K562 (cell line): ENCODE data around the gene MAPK4. TPM values are rescaled to one million over a fixed set of nuclear protein-coding genes. Genes with fewer than 3 reads are reported as not detected.
"Not testable (repeated sequence)": the region's sequence is repeated elsewhere in the genome, so short reads cannot be mapped to it uniquely, and the experiment has no call there.

Experiments
- ATAC-seq: fragments of 200-7000 bp; cut with Tn5 transposase; 3 replicates; pipeline ENCODE4 v1.9.1; 2020; ENCODE audit warnings: moderate library complexity
- BruUV-seq: library from RNA; stranded (reverse); fragments of 400-500 nt; replicated peaks from 2 replicates; lab custom pipeline; 2021; lab: Mats Ljungman, UMichigan
- CTCF ChIA-PET: fragments of 300-600 bp; formaldehyde crosslinking; extraction: SDS; loops from one replicate; lab custom pipeline; 2021; ENCODE audit warnings: low intra/inter-chr PET ratio; lab: Yijun Ruan, JAX
- POLR2A ChIA-PET: fragments of 300-600, 350-650 bp; sonication (Branson Sonifier 250); formaldehyde crosslinking; extraction: SDS; loops from one replicate; lab custom pipeline; 2021; ENCODE audit warnings: antibody characterized with exemption, inconsistent platforms; lab: Yijun Ruan, JAX
- DNase-seq, 4 experiments: peaks; one replicate each; pipeline versions ENCODE4 v3.0.0 to v3.0.0-alpha.2; 2011 to 2018; ENCODE audit warnings: low spot score in 3 of 4, mixed read lengths in 3 of 4; ENCODE audit errors: extremely low read depth in 1 of 4
- FAIRE-seq: peaks from 2 replicates; lab custom pipeline; 2011; peaks lifted over from hg19 to GRCh38; lab: Jason Lieb, UNC
- H2AFZ ChIP-seq: 2 replicates; pipeline ENCODE4 v1.6.0; 2011; ENCODE audit warnings: low read depth, low read length, control low read depth, inconsistent platforms
- H3K27ac ChIP-seq: fragments of 200-600 bp; 3 replicates; pipeline ENCODE4 v1.8.0; 2011; ENCODE audit warnings: low read depth, mild to moderate bottlenecking, control low read depth, inconsistent platforms, low read length, moderate library complexity, mixed read lengths; ENCODE audit errors: extremely low read depth
- H3K27me3 ChIP-seq, 2 experiments: fragments of 300-600 bp in 1 of 2; 2 replicates in 1 of 2; 3 replicates in 1 of 2; pipeline versions ENCODE4 v1.6.0 to v1.8.0; 2011; ENCODE audit warnings: inconsistent platforms in 2 of 2, low read length in 2 of 2, mild to moderate bottlenecking in 1 of 2, mixed read lengths in 1 of 2, moderate library complexity in 1 of 2; ENCODE audit not compliant: control insufficient read depth in 2 of 2, insufficient read depth in 2 of 2
- H3K36me3 ChIP-seq: fragments of 300-600 bp; 3 replicates; pipeline ENCODE4 v1.8.0; 2011; ENCODE audit warnings: mild to moderate bottlenecking, low read length, inconsistent platforms; ENCODE audit not compliant: control insufficient read depth, insufficient read depth
- H3K4me1 ChIP-seq, 2 experiments: fragments of 200-600 bp in 1 of 2; replicated peaks in 1 of 2; 2 replicates in 1 of 2; 3 replicates in 1 of 2; pipeline versions ENCODE4 v1.5.1 to v1.8.0; 2011; ENCODE audit warnings: inconsistent platforms in 2 of 2, low read length in 2 of 2, mild to moderate bottlenecking in 1 of 2, mixed read lengths in 1 of 2, moderate library complexity in 1 of 2; ENCODE audit not compliant: control insufficient read depth in 2 of 2, insufficient read depth in 2 of 2
- H3K4me2 ChIP-seq: 2 replicates; pipeline ENCODE4 v1.6.1; 2011; ENCODE audit warnings: low read length, control low read depth, inconsistent platforms, mixed read lengths; ENCODE audit not compliant: insufficient read depth
- H3K4me3 ChIP-seq: fragments of 200-600 bp; sonication (generic), shearing (Covaris generic); 2 replicates; pipeline ENCODE4 v1.5.1; 2016; ENCODE audit warnings: control low read depth, inconsistent platforms
- H3K79me2 ChIP-seq: fragments of 200-600 bp; 3 replicates; pipeline ENCODE4 v1.8.0; 2011; ENCODE audit warnings: low read length, inconsistent platforms; ENCODE audit not compliant: control insufficient read depth, insufficient read depth
- H3K9ac ChIP-seq, 2 experiments: 2 replicates each; pipeline versions ENCODE4 v1.6.0 to v1.6.1; 2011; ENCODE audit warnings: low read depth in 2 of 2, low read length in 2 of 2, control low read depth in 1 of 2, inconsistent platforms in 1 of 2, mild to moderate bottlenecking in 1 of 2, mixed read lengths in 1 of 2; ENCODE audit not compliant: insufficient read depth in 1 of 2
- H3K9me1 ChIP-seq: one replicate; pipeline ENCODE4 v1.6.0; 2011; ENCODE audit warnings: inconsistent platforms, mild to moderate bottlenecking, low read length, moderate library complexity; ENCODE audit not compliant: control insufficient read depth, insufficient read depth
- H3K9me3 ChIP-seq: replicated peaks from 2 replicates; pipeline ENCODE4 v1.5.1; 2011; ENCODE audit warnings: low read depth, low read length, inconsistent platforms; ENCODE audit not compliant: control insufficient read depth, insufficient read depth
- H4K20me1 ChIP-seq: replicated peaks from 2 replicates; pipeline ENCODE4 v1.6.1; 2011; ENCODE audit warnings: low read length, inconsistent platforms, mixed read lengths; ENCODE audit not compliant: control insufficient read depth, insufficient read depth
- WGBS: fragments of 100-300 bp; shearing (Covaris generic); methylation state at CpG from one replicate; pipeline ENCODE4 v1.1.6; 2016; ENCODE audit warnings: low coverage, mixed read lengths; ENCODE audit not compliant: insufficient coverage; ENCODE audit errors: missing lambda C conversion rate; 5-methylcytosine and 5-hydroxymethylcytosine counted together
- in situ Hi-C: fragments of 300-500 bp; cut with MboI; formaldehyde crosslinking; loops from 4 replicates; pipeline ENCODE4 v1.15.0; 2018; ENCODE audit warnings: inconsistent platforms, mixed read lengths
- intact Hi-C: fragments of 100-400 bp; cut with micrococcal nuclease; formaldehyde crosslinking; loops from 2 replicates; pipeline ENCODE4 v1.14.2; 2022
- polyA plus RNA-seq, 8 experiments: library from polyadenylated mRNA; depleted of rRNA in 4 of 8; stranded (reverse) in 5 of 8; unstranded in 3 of 8; fragments of >200 nt; fragmentation: Nextera tagmentation in 2 of 8; fragmentation: Illumina TruSeq in 1 of 8; extraction: Ambion mirVana in 2 of 8; extraction: Trizol in 1 of 8; gene quantifications; 2 replicates each; pipeline versions ENCODE4 v1.2.1 to v1.2.3, GENCODE V29; 2011 to 2014; ENCODE audit warnings: inconsistent platforms in 1 of 8, missing spikeins in 1 of 8
- total RNA-seq, 7 experiments: library from RNA; depleted of rRNA in 6 of 7; stranded (reverse); fragments of >200 nt in 6 of 7; fragmentation: Illumina TruSeq in 2 of 7; extraction: Trizol in 2 of 7; gene quantifications; 2 replicates each; pipeline versions ENCODE4 v1.2.1 to v1.2.3, GENCODE V29; 2011 to 2021; ENCODE audit warnings: low replicate concordance in 1 of 7
- TF ChIP-seq, protein P1 (sequence below): fragments of 250-450 bp; sonication (Bioruptor Pico); IDR thresholded peaks from 2 replicates; pipeline ENCODE4 v1.8.0; 2022; ENCODE audit warnings: inconsistent platforms

The MAPK4 gene
- total and polyA plus RNA-seq, 9 of the 15 experiments (the other 6 are each of a cell fraction or from before 2014, with no cell fraction given), result not detected

- Histone ChIP-seq H3K4me3 (no peak overlapping the region), H4K20me1 (no peaks in the 10 kb centered on the region), H3K36me3 (no peaks in the 10 kb centered on the region), H3K4me1 (no peaks in the 10 kb centered on the region), H3K9ac (no peak overlapping the region), H3K9me1 (no peaks in the 10 kb centered on the region), H3K27me3 (no peaks in the 10 kb centered on the region), H3K9me3 (no peaks in the 10 kb centered on the region), H3K27ac (no peak overlapping the region), H2AFZ (no peak overlapping the region), H3K79me2 (no peaks in the 10 kb centered on the region), H3K4me2 (no peak overlapping the region)
- no TSS peak for BruUV-seq
- DNase-seq, result no peak
- CTCF ChIA-PET, result no interaction called here
- TF ChIP-seq, protein P1, sequence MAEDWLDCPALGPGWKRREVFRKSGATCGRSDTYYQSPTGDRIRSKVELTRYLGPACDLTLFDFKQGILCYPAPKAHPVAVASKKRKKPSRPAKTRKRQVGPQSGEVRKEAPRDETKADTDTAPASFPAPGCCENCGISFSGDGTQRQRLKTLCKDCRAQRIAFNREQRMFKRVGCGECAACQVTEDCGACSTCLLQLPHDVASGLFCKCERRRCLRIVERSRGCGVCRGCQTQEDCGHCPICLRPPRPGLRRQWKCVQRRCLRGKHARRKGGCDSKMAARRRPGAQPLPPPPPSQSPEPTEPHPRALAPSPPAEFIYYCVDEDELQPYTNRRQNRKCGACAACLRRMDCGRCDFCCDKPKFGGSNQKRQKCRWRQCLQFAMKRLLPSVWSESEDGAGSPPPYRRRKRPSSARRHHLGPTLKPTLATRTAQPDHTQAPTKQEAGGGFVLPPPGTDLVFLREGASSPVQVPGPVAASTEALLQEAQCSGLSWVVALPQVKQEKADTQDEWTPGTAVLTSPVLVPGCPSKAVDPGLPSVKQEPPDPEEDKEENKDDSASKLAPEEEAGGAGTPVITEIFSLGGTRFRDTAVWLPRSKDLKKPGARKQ (CRISPR knock-in tag), result no peak
- POLR2A ChIA-PET, result no interaction called here
- WGBS, result 0% methylated on average over 5 of the region's 5 CpGs
- in situ Hi-C loops (no loop called here), intact Hi-C loops (no loop called here)
- ATAC-seq, result no peak
- FAIRE-seq, result no peak
Measured at GRCh38 chr18:50528806-50529205, 31.1 kb upstream of the MAPK4 start.

GRCh38 chr18:50533822-50534221 is 26.1 kb upstream of the MAPK4 start:
- CTCF ChIA-PET, FAIRE-seq, intact Hi-C loops: not testable (repeated sequence)

GRCh38 chr18:50544476-50544875 is 15.4 kb upstream of the MAPK4 start:
- CTCF ChIA-PET, intact Hi-C loops, H3K4me3 ChIP-seq, H4K20me1 ChIP-seq, FAIRE-seq, H3K9me3 ChIP-seq, POLR2A ChIA-PET, H3K9ac ChIP-seq, ATAC-seq, H3K27ac ChIP-seq, BruUV-seq, H3K9me1 ChIP-seq, H3K36me3 ChIP-seq, H2AFZ ChIP-seq, H3K79me2 ChIP-seq, in situ Hi-C loops, DNase-seq, H3K4me1 ChIP-seq, H3K4me2 ChIP-seq: not testable (repeated sequence)
- peaks cover 0 to 16% of the 10 kb centered on the region in 2 experiments; a peak in 3 of 5 replicates for H3K27me3 ChIP-seq
- 0% methylated on average over 4 of the region's 4 CpGs for WGBS

More at GRCh38 chr18:50533822-50534221, 26.1 kb upstream of the MAPK4 start:
- H3K4me2 ChIP-seq, H3K27ac ChIP-seq, ATAC-seq, H2AFZ ChIP-seq, H3K4me3 ChIP-seq, H3K9ac ChIP-seq, in situ Hi-C loops, H3K27me3 ChIP-seq, POLR2A ChIA-PET, DNase-seq, H3K79me2 ChIP-seq, H3K9me3 ChIP-seq, BruUV-seq, H4K20me1 ChIP-seq, H3K36me3 ChIP-seq, H3K4me1 ChIP-seq, H3K9me1 ChIP-seq: not testable (repeated sequence)
- 8% methylated on average over 2 of the region's 2 CpGs for WGBS
